GM18502 (cell line): ENCODE data around the gene LHFPL2.
"Not testable (repeated sequence)": the region's sequence is repeated elsewhere in the genome, so short reads cannot be mapped to it uniquely, and the experiment has no call there.

ENCODE experiments used
- ATAC-seq: cut with Tn5 transposase; IDR thresholded peaks from one replicate; pipeline ENCODE4 v1.9.1; 2021; ENCODE audit warnings: mild to moderate bottlenecking; ENCODE audit not compliant: unreplicated experiment, poor library complexity

The LHFPL2 gene

DNA sequence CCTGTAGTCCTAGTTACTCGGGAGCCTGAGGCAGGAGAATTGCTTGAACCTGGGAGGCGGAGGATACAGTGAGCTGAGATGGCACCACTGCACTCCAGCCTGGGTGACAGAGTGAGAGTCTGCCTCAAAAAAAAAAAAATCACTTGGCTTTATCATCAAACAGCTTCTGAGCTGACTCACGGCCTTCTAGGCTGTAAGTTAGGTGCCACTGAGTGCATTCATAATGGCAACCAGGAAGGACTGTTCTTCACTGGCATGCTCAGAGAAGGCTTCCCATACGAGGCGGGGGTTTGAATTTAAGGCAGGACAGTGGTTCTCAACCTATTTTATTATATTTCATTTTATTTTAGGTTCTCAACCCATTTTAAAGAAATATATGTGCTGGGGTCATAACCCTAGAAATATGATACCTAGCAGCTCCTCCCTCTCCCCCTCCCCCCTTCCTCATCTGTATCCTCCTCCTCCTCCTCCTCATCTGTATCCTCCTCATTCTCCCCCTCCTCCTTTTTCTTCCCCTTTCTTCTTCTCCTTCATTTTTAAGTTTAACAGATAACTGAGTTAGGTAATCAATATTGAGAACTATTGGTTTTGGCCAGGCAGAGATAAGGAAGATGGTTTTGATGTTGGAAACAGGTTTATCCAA lies 19.0 kb upstream of the LHFPL2 start:
- ATAC-seq = no peak

DNA sequence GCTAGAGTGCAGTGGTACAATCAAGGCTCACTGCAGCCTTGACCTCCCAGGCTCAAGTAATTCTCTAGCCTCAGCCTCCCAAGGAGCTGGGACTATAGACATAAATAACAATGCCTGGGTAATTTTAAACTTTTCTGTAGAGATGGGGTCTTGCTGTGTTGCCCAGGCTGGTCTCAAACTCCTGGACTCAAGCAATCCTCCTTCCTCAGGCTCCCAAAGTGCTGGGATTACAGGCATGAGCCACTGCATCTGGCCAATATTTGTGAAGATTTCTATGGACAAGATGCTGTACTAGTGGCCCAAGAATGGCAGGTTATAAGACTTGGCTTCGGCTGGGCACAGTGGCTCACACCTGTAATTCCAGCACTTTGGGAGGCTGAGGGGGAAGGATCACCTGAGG lies 18.4 kb upstream of the LHFPL2 start:
- ATAC-seq = not testable (repeated sequence)

DNA sequence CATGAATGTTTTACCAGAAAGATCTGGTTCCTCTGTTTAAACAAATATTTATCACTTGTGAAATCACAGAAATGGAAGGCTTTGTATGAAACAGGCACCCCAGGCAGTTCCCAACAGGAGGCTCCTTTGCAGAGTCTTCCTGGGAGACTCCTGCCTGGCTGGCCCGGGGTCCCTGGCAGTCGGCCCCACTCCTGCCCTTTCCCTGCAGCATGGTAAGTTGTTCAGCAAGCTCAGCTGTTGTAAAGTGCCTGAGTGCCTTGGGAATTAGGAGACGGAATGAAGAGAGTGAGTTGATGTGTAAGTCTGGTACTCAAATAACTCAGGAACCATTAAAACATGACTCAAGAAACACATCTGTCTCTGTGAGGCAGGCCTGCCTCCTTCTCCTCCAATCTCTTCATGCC lies 17.5 kb upstream of the LHFPL2 start:
- no peak for ATAC-seq

DNA sequence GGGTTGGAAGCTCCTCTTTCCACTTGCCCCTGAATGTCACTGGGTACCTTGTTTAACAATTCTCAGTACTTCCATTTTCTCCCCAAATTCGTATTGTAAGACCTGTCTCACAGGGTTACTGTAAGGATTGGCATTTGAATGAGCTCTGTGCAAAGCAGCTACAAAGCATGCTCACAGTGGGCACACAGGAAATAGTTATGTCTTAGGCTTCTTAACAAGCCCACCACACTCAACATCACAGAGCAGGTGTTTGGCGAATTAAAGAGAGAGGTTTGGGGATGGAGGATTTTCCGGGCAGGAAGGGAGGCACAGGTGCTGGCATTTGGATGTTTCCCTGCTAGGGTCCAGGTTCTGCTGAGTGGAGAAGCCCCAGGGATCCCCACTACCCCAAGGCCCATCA lies 17.0 kb upstream of the LHFPL2 start:
- no peak for ATAC-seq

DNA sequence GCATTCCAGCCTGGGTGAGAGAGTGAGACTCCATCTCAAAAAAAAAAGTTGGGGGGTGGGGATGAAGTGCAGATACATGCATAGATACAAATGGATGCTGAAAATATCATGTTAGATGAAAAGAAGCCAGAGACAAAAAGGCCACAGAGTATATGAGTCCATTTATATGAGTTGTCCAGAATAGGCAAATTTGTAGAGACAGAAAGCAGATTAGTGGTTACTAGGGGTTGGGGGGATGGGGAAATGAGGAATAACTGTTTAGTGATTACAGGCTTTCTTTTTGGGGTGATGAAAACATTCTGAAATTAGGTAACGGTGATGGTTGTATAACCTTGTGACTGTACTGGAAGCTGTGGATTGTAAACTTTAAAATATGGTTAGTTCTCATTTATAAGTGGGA lies 13.8 kb upstream of the LHFPL2 start:
- ATAC-seq = no peak

DNA sequence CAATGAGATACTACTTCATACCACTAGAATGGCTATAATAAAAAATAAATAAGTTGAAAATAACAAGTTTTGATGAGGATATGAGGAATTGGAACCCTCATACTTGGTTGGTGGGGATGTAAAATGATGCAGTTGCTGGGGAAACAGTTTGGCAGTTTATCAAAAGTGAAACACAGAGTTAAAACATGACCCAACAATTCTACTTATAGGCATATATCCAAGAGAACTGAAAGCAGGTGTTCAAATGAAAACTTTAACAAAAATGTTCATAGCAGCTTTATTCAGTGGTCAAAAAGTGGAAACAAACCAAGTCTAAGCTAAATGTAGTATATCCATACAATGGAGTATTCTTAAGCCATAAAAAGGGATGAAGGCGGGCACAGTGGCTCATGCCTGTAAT lies 13.1 kb upstream of the LHFPL2 start:
- ATAC-seq = peak; percentile 81

DNA sequence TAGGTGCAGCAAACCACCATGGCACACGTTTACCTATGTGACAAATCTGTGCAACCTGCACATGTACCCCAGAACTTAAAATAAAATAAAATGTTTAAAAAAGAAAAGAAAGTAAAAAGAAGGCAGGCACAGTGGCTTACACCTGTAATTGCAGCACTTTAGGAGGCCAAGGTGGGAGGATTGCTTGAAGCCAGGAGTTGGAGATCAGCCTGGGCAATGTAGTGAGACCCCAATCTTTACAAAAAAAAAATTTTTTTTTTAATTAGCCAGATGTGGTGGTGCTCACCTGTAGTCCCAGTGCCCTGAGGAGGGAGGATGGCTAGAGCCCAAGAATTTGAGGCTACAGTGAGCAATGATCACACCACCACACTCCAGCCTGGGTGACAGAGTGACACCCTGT lies 12.5 kb upstream of the LHFPL2 start:
- ATAC-seq = no peak

DNA sequence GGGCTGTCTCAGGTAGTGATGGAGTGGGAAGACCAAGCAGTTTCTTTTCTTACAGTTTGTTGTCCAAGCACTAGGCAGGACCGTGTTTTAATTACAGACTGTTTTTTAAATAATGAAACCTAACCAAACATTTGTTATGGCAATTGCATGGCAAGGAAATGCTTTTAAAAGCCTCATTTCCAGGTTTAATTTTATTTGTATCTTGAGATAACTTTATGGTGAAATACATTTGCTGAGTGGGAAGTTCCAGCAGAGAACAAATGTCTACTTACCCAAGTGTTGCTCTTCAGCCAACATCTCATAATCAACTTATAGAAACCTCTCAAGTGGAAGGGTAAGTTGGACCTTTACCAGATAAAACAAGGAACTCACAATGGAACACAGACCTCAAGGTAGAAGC lies 11.8 kb upstream of the LHFPL2 start:
- no peak for ATAC-seq

DNA sequence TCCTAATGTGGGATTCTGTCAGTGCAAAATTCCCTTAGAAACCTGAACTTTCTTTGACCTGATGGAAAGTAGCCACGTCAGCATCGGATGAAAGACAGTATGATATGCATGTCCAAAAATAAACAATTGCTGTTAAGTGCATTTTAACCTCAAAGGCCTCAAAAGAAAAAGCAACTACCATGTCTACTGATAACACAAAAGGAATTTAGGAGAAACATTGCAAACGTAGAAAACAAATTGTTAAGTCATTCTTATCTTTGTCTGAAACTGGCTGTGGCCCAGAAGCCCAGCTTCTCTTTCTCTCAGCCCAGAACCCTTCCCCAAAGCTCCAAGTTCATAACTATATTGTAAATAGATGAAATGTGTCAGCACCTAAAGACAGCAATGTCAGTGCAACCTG lies 11.1 kb upstream of the LHFPL2 start:
- no peak for ATAC-seq

DNA sequence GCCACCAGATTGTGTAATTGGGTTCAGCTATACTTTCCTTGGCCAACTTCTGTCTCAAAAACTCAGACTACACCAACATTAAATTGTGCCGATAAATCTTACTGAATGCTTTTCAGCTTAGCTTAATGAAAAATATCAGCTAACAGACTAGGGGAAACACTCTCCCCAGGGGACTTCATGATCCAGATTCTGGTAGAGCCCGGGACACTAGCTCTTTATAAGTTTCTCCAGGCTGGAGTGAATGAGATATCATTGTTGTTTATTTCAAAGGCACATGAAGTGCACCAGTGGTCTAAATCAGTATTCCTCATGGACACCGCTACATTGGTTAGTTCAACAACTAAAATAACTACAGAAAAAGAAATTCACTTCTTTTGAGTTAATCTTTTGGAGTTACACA lies 10.5 kb upstream of the LHFPL2 start:
- no peak for ATAC-seq

DNA sequence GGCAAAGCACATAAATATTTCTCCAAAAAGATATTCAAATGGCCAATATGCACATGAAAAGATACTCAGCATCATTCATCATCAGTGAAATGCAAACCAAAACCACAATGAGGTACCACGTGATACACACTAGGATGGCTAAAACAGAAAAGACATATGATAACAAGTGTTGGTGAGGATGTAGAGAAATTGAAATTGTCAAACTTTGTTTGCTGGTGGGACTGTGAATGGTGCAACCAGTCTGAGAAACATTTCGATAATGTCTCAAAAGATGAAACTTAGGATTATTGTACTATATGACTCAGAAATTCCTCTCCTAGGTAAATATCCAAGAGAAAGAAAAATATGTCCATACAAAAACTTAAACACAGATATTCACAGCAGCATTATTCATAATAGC lies 8.6 kb upstream of the LHFPL2 start:
- ATAC-seq = no peak

DNA sequence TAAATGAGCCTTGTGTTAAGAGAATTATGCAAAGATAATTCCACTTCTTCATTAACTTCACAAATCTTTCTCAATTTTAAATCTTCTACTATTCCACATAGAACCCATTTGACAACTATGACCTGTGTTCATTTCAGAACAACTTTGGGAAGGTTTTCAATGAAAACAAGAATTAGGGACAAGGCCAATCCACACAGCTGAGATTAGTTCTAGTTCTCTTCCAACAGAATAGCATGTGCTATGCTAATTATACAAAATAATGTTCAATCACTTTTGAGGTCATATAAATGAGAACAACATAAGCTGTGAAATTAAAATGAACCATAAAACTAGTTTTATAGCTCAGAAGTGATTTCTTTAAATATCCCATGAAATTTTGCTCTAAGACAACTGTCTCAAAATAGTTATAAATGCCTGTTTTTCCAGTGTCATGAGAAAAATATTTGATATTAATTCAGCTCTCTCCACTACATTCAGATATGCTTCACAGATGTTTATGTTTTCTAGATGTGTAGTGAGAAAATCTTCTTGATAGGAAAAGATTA lies 7.2 kb upstream of the LHFPL2 start:
- ATAC-seq = no peak

DNA sequence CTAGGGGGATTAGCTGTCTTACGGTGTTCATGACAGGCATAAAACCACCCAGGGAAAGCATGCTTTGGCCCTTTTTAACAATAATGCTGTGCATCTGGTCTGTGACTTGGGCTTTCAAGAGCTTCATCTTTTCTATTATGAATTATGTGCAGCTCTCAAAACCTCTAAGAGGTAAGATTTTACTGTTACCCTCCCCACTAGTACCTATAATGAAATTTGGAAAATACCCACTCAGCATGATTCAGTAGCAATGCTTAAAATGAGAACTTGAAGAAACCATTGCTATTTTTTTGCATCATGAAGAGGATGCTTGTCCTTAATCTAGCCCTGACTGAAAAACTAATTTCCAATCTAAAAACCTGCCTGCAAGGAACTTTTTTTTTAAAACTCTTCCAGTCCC lies 5.8 kb upstream of the LHFPL2 start:
- ATAC-seq = no peak

DNA sequence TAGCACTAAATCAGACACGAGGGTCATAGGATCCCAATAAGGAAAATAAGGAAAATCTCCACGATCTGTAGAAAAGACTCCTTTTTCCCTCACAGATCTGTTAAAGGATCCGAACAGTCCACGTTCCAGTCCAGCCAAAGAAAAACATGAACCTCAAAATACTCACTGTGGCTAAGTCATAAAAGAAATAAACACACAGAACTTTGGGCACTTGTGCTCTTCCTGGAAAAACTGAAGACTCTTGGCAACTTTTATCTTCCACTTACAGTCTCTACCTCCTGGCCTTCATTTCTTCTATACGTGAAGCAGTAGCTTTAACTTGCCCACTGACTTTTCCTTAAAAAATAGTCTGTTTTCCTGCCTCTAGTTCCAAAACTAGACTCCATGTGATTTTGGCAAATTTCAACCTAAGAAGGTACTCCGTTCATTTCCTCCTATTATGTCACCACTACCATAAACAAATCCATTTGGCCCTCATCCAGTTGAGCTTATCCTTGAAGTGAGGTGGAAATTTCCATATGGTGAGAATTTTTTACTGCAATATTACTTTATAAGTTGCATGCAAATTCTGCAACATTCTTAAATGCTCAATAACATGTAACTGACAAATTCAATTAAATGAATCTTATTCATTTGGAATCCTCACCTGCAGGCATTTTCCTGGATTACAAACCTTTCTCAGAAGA lies 5.3 kb upstream of the LHFPL2 start:
- no peak for ATAC-seq

DNA sequence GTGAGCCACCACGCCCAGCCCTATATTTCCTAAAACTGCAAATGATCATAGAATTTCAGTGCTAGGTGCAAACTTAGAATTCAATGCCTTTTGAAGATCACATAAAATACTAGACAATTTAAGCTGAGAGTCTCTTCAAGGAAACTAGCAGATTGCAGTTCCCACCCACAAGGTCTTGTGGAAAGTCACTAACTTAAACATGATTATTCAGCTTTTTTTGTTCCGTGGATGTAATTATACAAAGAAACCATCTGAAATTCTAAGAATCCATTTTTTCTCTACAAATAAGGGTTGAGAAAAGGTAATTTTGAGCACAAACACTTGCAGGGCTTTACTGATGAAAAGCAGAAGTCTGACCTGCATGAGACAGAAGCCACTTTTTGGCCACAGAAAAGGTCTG lies 4.5 kb upstream of the LHFPL2 start:
- ATAC-seq = no peak

DNA sequence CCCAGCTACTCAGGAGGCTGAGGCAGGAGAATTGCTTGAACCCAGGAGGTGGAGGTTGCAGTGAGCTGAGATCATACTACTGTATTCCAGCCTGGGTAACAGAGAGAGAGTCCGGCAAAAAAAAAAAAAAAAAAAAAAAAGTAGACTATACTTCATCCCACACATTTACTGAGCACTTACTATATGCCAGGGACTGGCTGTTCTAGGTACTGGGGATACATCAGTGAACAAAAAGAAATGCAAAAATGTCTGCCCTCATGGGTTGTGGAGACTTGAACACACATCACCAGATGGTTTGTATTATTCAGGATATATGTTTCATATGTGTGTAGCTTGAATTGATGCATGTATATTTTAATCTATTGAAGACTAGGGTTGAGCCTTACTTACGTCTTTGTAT lies 2.9 kb upstream of the LHFPL2 start:
- no peak for ATAC-seq

DNA sequence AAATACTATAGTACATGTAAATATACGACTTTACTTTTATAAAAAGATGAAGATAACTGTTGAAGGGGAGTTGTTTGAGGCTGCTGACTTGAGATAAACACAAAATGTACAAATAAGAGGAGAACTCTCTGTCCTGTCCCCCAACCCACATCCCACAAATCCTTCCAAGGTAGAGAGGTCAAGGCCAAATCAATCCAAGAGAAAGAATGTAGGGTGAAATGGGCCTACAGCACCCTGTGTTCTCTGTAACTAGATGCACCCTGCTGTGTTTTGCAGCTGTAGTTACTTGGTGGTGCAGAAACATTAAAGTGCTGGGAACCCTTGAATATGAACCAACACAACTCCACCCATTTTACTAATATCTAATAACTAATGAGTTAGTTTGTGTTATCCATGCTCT lies 2.0 kb upstream of the LHFPL2 start:
- no peak for ATAC-seq

DNA sequence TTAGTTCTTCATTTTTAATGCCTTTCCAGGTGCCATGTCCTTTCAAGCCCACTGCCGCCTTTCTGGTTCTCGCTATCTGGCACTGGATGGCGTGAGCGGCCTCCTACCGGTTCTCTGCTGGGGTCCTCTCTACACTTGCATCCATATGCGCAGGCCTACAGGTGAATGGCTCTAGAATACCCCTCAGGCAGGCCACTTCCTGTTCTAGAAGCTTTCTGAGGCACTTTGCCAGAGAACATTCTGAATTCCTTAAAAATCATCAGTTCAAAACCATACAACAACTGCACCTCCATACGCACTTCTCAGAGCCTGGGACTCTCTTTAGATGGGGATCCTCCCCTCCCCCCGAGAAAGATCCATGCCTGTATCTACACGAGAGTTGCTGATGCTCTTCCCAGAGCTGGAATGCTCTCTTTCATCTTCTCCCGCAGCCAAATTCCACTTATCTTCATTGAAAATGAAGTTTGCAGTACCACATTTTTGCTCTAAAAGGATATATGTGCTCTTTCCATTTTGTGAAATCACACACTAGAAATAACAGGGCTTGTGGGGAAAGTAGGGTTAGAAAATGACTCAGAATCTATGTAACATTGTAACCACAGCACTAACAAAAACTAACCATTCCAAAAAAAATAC lies 1.4 kb upstream of the LHFPL2 start:
- ATAC-seq = no peak

DNA sequence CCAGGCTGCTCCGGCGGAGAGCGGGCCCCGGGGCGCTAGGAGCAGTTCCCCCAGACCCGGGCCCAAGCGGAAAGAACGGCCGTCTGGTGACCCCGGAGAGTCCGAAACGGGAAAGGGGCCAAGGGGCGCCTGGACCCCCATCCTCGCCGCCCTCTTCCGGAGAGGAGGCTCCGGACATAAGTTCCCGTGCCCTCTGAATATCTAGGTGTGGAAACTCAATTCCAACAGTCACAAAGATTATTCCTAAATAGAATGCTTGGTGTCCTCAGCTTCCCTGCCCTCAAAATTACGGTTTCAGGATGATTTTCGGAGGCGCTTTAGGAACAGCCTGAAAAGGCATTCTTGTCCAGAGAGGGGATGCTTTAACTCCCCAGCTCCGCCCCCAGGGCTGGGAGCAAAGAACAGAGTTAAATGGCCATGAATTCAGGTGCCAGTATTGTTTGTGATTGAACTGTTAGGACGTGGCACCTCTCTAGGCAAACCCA lies 681 bp upstream of the LHFPL2 start:
- ATAC-seq = no peak

DNA sequence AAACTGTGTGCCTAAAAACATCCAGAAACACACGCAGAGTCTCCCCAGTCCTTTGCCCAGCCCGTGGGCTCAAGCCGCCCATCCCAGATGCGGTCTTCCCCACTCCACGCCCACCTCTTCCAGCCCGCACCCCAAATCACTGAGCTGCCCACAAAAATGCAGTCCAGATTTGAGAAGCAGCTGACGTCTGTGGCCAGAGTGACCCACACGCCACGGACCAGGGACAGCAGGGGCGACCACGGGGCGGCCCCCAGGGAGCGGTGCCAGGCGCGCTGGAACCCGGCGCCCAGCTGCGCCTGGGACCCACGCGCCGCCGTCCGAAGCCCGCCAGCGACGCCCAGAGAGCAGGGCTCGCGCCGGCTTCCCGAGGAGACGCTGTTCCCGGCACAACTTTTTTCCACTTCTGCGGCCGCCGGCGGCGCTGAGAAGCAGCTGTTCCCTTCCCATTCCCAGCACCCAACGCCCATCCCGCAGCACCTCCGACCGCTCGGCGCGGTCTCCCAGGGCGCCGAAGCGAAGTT lies 674 bp downstream of the LHFPL2 start:
- peak; percentile 35 for ATAC-seq

DNA sequence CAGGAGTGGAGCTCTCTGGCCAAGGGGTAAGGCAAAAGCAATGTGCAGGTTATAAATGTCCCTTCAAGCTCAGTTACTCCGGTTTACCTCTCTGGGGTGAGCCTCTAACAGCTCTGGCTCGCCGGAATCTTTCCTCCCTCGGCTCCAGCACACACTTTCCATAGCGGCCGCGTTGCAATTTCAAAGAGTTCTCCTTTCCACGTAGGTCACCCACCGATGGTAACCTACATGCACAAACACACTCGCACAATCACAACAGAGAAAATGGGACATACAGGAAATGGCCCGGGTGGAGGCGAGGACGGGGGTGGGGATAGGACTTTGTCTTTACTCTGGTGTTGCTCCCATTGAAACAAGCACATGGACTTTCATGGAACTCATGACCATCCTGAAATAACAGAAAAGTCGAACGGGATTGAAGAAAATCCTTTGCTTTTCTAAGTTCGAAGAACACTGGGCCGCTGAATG lies 1.2 kb downstream of the LHFPL2 start:
- no peak for ATAC-seq
